A673 (cell line): Measurements from ENCODE around the gene ST8SIA1.

Experiments used
- EZH2 ChIP-seq: fragments of 200-600 bp; sonication (generic); IDR thresholded peaks from 2 replicates; pipeline ENCODE4 v1.6.1; 2017; ENCODE audit warnings: borderline replicate concordance, low read depth, mild to moderate bottlenecking, mixed read lengths, antibody characterized with exemption, low read length; ENCODE audit not compliant: poor library complexity, severe bottlenecking
- TF ChIP-seq, protein P1 (sequence below): fragments of 300-800, 200-600 bp; sonication (generic); conservative IDR thresholded peaks from 2 replicates; pipeline ENCODE4 v1.5.1; 2017; ENCODE audit warnings: low read depth, mild to moderate bottlenecking, antibody characterized with exemption, low read length, moderate library complexity, mixed read lengths

- TF ChIP-seq, protein P1, sequence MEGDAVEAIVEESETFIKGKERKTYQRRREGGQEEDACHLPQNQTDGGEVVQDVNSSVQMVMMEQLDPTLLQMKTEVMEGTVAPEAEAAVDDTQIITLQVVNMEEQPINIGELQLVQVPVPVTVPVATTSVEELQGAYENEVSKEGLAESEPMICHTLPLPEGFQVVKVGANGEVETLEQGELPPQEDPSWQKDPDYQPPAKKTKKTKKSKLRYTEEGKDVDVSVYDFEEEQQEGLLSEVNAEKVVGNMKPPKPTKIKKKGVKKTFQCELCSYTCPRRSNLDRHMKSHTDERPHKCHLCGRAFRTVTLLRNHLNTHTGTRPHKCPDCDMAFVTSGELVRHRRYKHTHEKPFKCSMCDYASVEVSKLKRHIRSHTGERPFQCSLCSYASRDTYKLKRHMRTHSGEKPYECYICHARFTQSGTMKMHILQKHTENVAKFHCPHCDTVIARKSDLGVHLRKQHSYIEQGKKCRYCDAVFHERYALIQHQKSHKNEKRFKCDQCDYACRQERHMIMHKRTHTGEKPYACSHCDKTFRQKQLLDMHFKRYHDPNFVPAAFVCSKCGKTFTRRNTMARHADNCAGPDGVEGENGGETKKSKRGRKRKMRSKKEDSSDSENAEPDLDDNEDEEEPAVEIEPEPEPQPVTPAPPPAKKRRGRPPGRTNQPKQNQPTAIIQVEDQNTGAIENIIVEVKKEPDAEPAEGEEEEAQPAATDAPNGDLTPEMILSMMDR, result no peak
- no peak for TF ChIP-seq EZH2
Measured at GRCh38 chr12:22310275-22310674, 24.2 kb downstream of the ST8SIA1 start.
